Neural progenitor cell (in vitro differentiated cells): ENCODE data around the gene MORN1. TPM values are rescaled to one million over a fixed set of nuclear protein-coding genes. Genes with fewer than 3 reads are reported as not detected.

Source experiments
- DNase-seq: peaks from one replicate; pipeline ENCODE4 v3.0.0-alpha.2; 2016; ENCODE audit warnings: low spot score
- H2AFZ ChIP-seq: fragments of 200-600 bp; sonication (generic); replicated peaks from 2 replicates; pipeline ENCODE4 v1.6.1; 2016; ENCODE audit warnings: antibody characterized with exemption
- H3F3A ChIP-seq: fragments of 200-600 bp; sonication (generic); 2 replicates; pipeline ENCODE4 v1.6.1; 2016; ENCODE audit warnings: antibody characterized with exemption, low read depth
- H3K27ac ChIP-seq: fragments of 200-600 bp; sonication (generic); 2 replicates; pipeline ENCODE4 v1.5.1; 2016; ENCODE audit warnings: mild to moderate bottlenecking
- H3K27me3 ChIP-seq: fragments of 200-600 bp; sonication (generic); 2 replicates; pipeline ENCODE4 v1.6.1; 2016; ENCODE audit warnings: mild to moderate bottlenecking, moderate library complexity
- H3K36me3 ChIP-seq: fragments of 200-600 bp; sonication (generic); 2 replicates; pipeline ENCODE4 v1.5.1; 2016
- H3K4me1 ChIP-seq: fragments of 200-600 bp; sonication (generic); 2 replicates; pipeline ENCODE4 v1.6.1; 2016; ENCODE audit warnings: mixed run types
- H3K4me2 ChIP-seq: fragments of 200-600 bp; sonication (generic); 2 replicates; pipeline ENCODE4 v1.6.1; 2016
- H3K4me3 ChIP-seq: fragments of 200-600 bp; sonication (generic); 2 replicates; pipeline ENCODE4 v1.5.1; 2016
- H3K79me2 ChIP-seq: fragments of 200-600 bp; sonication (generic); 2 replicates; pipeline ENCODE4 v1.6.1; 2016; ENCODE audit warnings: low read depth
- H3K9ac ChIP-seq: fragments of 200-600 bp; sonication (generic); 2 replicates; pipeline ENCODE4 v1.6.1; 2016
- H3K9me3 ChIP-seq: fragments of 200-600 bp; sonication (generic); 2 replicates; pipeline ENCODE4 v1.5.1; 2016; ENCODE audit warnings: low read depth
- H4K20me1 ChIP-seq: fragments of 200-600 bp; sonication (generic); 2 replicates; pipeline ENCODE4 v1.6.1; 2016; ENCODE audit warnings: low read depth
- H3K27ac Mint-ChIP-seq: 3 replicates; pipeline ENCODE4 v1.8.0; 2021; ENCODE audit warnings: mixed read lengths
- H3K27me3 Mint-ChIP-seq: 2 replicates; pipeline ENCODE4 v1.8.0; 2022; ENCODE audit warnings: low read depth, mild to moderate bottlenecking, inconsistent platforms, moderate library complexity, mixed read lengths; ENCODE audit not compliant: insufficient read depth
- H3K36me3 Mint-ChIP-seq: 3 replicates; pipeline ENCODE4 v1.8.0; 2021; ENCODE audit warnings: mixed read lengths
- H3K4me1 Mint-ChIP-seq: 3 replicates; pipeline ENCODE4 v1.8.0; 2021; ENCODE audit warnings: mixed read lengths
- H3K4me3 Mint-ChIP-seq: 3 replicates; pipeline ENCODE4 v1.8.0; 2021; ENCODE audit warnings: mild to moderate bottlenecking, moderate library complexity, mixed read lengths
- H3K9me3 Mint-ChIP-seq: 3 replicates; pipeline ENCODE4 v1.8.0; 2020; ENCODE audit warnings: mixed read lengths
- EZH2 ChIP-seq: fragments of 200-600 bp; sonication (generic); IDR thresholded peaks from 2 replicates; pipeline ENCODE4 v1.6.1; 2017; ENCODE audit warnings: antibody characterized with exemption, mild to moderate bottlenecking, moderate library complexity
- EZH2phosphoT487 ChIP-seq: fragments of 200-600 bp; sonication (generic); IDR thresholded peaks from 2 replicates; pipeline ENCODE4 v1.6.1; 2017; ENCODE audit warnings: antibody characterized with exemption
- total RNA-seq: library from RNA; depleted of rRNA; stranded (reverse); fragments of >200 nt; gene quantifications from 2 replicates; pipeline ENCODE4 v1.2.3, GENCODE V29; 2015; ENCODE audit warnings: low replicate concordance
- TF ChIP-seq, protein P1 (sequence below): fragments of 200-600 bp; sonication (generic); IDR thresholded peaks from 2 replicates; pipeline ENCODE4 v1.5.1; 2017; ENCODE audit warnings: antibody characterized with exemption, mild to moderate bottlenecking

Gene MORN1
- total RNA-seq, 1 donor from 2014 or later, result 7.0 TPM

DNA sequence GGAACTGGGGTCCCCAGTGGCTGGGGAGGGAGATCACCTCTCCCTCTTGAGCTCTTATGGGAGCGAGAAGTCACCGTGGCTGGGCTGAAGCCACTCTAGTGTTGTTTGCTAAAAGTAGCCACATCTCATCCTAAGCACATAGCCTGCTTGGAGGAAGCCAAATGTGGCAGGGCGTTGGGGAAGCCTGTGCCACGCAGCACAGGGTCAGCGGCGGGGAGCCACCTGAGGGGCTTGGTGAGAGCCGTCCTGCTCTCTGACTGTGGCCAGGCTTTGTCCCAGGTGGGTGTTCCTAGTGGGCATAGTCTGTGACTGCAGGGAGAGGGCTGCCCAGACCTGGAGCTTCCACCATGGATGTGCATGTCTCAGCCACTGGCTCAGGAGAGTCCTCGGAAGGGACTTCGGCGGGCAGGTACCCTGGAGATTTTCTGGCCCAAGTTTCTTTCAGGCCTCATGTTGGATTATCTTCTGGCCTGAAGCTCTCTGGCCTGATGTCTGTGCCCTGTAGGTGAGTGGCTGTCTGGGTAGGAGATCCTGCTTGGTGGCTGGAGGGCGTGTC is 38.9 kb downstream of the MORN1 start:
- H3K4me1 ChIP-seq, result peaks cover 40% of the 10 kb centered on the region
- no peak overlapping the region for H3K4me3 ChIP-seq
- Mint-ChIP-seq H3K27me3 (peaks cover 6% of the 10 kb centered on the region), H3K36me3 (no peaks in the 10 kb centered on the region), H3K4me1 (peaks cover 40% of the 10 kb centered on the region), H3K27ac (peak overlapping the region; percentile 57), H3K4me3 (no peak overlapping the region), H3K9me3 (no peaks in the 10 kb centered on the region)
- no peak overlapping the region for H2AFZ ChIP-seq
- H3K4me2 ChIP-seq, result no peak overlapping the region
- TF ChIP-seq EZH2phosphoT487, result no peak
- H3K27me3 ChIP-seq, result no peaks in the 10 kb centered on the region
- H3K9me3 ChIP-seq, result no peaks in the 10 kb centered on the region
- no peaks in the 10 kb centered on the region for H3K79me2 ChIP-seq
- H4K20me1 ChIP-seq, result no peaks in the 10 kb centered on the region
- DNase-seq, result no peak
- H3F3A ChIP-seq, result peaks cover 14% of the 10 kb centered on the region
- H3K9ac ChIP-seq, result no peak overlapping the region
- H3K36me3 ChIP-seq, result no peaks in the 10 kb centered on the region
- H3K27ac ChIP-seq, result no peak overlapping the region

DNA sequence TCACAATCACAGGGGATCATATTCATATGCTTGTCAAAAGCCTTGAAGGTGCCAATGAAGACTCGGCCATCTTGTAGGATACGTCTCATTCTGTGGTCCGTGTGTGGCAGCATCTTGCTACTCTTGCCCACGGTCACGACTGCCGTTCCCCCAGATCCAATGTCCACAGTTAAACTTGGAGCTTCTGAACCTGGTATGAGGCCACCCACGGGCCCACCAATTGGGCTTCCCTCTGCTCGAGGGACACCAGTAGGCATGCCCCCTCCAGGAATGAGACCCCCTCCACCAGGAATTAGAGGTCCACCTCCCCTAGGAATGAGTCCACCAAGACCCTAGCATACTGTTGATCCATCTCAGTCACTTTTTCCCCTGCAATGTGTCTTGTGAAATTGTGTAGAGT is 39.6 kb downstream of the MORN1 start:
- Mint-ChIP-seq H3K27me3 (peaks cover 6% of the 10 kb centered on the region), H3K36me3 (no peaks in the 10 kb centered on the region), H3K27ac (no peak overlapping the region), H3K4me1 (peaks cover 39% of the 10 kb centered on the region), H3K9me3 (no peaks in the 10 kb centered on the region), H3K4me3 (no peak overlapping the region)
- no peak overlapping the region for H3K4me2 ChIP-seq
- DNase-seq, result no peak
- H4K20me1 ChIP-seq, result no peaks in the 10 kb centered on the region
- no peaks in the 10 kb centered on the region for H3K9me3 ChIP-seq
- H3F3A ChIP-seq, result peaks cover 14% of the 10 kb centered on the region
- TF ChIP-seq EZH2phosphoT487 (no peak), EZH2 (no peak)
- TF ChIP-seq, protein P1, sequence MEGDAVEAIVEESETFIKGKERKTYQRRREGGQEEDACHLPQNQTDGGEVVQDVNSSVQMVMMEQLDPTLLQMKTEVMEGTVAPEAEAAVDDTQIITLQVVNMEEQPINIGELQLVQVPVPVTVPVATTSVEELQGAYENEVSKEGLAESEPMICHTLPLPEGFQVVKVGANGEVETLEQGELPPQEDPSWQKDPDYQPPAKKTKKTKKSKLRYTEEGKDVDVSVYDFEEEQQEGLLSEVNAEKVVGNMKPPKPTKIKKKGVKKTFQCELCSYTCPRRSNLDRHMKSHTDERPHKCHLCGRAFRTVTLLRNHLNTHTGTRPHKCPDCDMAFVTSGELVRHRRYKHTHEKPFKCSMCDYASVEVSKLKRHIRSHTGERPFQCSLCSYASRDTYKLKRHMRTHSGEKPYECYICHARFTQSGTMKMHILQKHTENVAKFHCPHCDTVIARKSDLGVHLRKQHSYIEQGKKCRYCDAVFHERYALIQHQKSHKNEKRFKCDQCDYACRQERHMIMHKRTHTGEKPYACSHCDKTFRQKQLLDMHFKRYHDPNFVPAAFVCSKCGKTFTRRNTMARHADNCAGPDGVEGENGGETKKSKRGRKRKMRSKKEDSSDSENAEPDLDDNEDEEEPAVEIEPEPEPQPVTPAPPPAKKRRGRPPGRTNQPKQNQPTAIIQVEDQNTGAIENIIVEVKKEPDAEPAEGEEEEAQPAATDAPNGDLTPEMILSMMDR, result no peak
- peaks cover 40% of the 10 kb centered on the region for H3K4me1 ChIP-seq
- H3K27me3 ChIP-seq, result no peaks in the 10 kb centered on the region
- no peak overlapping the region for H3K27ac ChIP-seq
- H3K9ac ChIP-seq, result no peak overlapping the region
- no peaks in the 10 kb centered on the region for H3K36me3 ChIP-seq
- H3K4me3 ChIP-seq, result no peak overlapping the region
- H3K79me2 ChIP-seq, result no peaks in the 10 kb centered on the region
- no peak overlapping the region for H2AFZ ChIP-seq

DNA sequence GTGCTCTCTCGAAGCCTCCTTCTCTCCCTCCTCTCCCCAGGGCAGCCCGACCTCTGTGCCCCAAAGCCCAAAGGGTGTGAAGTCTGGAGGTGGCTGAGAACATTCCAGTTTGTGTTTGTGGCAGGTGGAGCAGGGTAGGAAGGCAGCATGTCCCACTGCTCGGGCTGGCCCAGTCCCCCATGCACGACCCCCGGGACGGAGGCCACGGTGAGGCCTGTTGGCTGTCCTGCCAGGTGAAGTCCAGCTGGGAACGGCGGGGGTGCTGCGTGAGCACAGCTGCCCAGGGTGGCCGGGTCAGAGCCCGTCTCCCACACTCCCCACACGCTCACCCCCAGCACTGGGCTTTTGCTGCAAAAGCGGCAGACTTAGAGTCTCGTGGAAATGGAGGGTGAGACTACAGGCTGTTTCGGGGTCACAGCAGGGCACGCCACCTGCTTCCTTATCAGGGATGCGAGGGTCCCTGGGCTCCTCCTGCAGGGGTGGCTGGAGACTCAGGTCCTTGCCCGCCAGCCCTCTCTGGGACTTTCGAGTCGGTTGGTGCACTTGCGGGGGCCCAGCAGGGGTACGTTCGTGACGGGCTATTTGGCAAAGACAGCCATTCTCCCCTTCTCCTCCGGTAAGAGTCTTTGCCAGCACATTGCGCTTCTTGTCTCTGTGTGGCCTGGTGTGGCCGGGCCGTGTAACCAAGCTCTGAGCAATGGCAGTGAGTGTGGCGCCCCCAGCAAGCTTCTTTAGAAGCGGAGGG is 40.3 kb downstream of the MORN1 start:
- Histone ChIP-seq H3K79me2 (no peaks in the 10 kb centered on the region), H3K27ac (no peak overlapping the region), H3K9ac (no peak overlapping the region), H3F3A (peaks cover 14% of the 10 kb centered on the region), H3K27me3 (no peaks in the 10 kb centered on the region), H3K4me1 (peaks cover 40% of the 10 kb centered on the region), H4K20me1 (no peaks in the 10 kb centered on the region), H3K9me3 (no peaks in the 10 kb centered on the region), H3K4me3 (no peak overlapping the region), H3K4me2 (peak overlapping the region; percentile 62), H3K36me3 (no peaks in the 10 kb centered on the region), H2AFZ (no peak overlapping the region)
- TF ChIP-seq EZH2phosphoT487 (no peak), EZH2 (no peak)
- TF ChIP-seq, protein P1, result no peak
- no peak for DNase-seq
- Mint-ChIP-seq H3K36me3 (no peaks in the 10 kb centered on the region), H3K27ac (no peak overlapping the region), H3K4me3 (no peak overlapping the region), H3K9me3 (no peaks in the 10 kb centered on the region), H3K27me3 (peaks cover 6% of the 10 kb centered on the region), H3K4me1 (peaks cover 36% of the 10 kb centered on the region)

DNA sequence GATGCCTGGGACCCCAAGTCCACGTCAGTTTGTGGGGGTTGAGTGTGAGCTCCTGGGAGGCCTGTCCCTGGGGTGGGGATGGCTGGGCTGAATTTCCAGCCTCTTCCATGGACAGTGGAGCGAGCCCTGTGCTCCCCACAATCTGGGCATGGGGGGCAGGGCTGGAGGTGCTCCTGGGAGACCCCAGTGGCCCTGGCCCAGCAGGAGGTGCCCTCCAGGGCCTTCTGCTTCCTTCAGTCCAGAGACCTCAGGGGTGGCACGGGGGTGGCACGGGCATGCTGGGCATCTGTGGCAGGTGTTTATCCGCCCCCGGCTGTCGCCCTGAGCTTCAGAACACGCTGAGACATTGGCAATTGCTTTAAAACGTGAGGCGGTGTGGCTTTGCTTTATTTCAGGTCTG is 40.9 kb downstream of the MORN1 start:
- H3K27me3 Mint-ChIP-seq, result peaks cover 6% of the 10 kb centered on the region
- H3K36me3 ChIP-seq, result no peaks in the 10 kb centered on the region
- no peak for TF ChIP-seq EZH2
- no peak for TF ChIP-seq EZH2phosphoT487
- TF ChIP-seq, protein P1, result no peak

More for the DNA sequence above, 40.9 kb downstream of the MORN1 start:
- no peak overlapping the region for H3K4me3 ChIP-seq
- H3K27ac ChIP-seq, result no peak overlapping the region
- Mint-ChIP-seq H3K36me3 (no peaks in the 10 kb centered on the region), H3K4me3 (no peak overlapping the region), H3K9me3 (no peaks in the 10 kb centered on the region), H3K4me1 (peaks cover 36% of the 10 kb centered on the region), H3K27ac (no peak overlapping the region)
- peaks cover 14% of the 10 kb centered on the region for H3F3A ChIP-seq
- H3K9me3 ChIP-seq, result no peaks in the 10 kb centered on the region
- H3K79me2 ChIP-seq, result no peaks in the 10 kb centered on the region
- DNase-seq, result no peak
- H3K4me1 ChIP-seq, result peaks cover 40% of the 10 kb centered on the region
- H3K9ac ChIP-seq, result no peak overlapping the region
- H2AFZ ChIP-seq, result no peak overlapping the region
- H4K20me1 ChIP-seq, result no peaks in the 10 kb centered on the region
- H3K27me3 ChIP-seq, result no peaks in the 10 kb centered on the region
- H3K4me2 ChIP-seq, result peak overlapping the region; percentile 62
